ENCODE results near the gene P2RY6. TPM values are rescaled to one million over a fixed set of nuclear protein-coding genes. Genes with fewer than 3 reads are reported as not detected.

The P2RY6 gene
- total RNA-seq, 2 experiments from 2014 or later: not detected

- Mint-ChIP-seq H3K4me1 (ENCODE audit: low read depth) (peaks cover 2% of the 10 kb centered on the region), H3K27ac (no peak overlapping the region), H3K9me3 (no peaks in the 10 kb centered on the region), H3K4me3 (no peak overlapping the region), H3K36me3 (ENCODE audit: low read depth) (no peaks in the 10 kb centered on the region), H3K27me3 (peaks cover 7% of the 10 kb centered on the region)
- ChIA-PET CTCF (interaction anchor here (0.6 to 2.9 kb wide), 25 partner anchors 7 to 366 kb away, joined by 3 to 29 read pairs (median 4); partner anchors contain the start of gene ARHGEF17), POLR2A (interaction anchor here (0.5 kb wide), 1 partner anchor 12 kb away, joined by 3 read pairs; no protein-coding TSS in a partner anchor)
- intact Hi-C loops (cut with micrococcal nuclease): loop anchor here (5.0 to 10.0 kb wide), 2 partner anchors 42 to 111 kb away; no protein-coding TSS in a partner anchor
- TF ChIP-seq, protein P1, sequence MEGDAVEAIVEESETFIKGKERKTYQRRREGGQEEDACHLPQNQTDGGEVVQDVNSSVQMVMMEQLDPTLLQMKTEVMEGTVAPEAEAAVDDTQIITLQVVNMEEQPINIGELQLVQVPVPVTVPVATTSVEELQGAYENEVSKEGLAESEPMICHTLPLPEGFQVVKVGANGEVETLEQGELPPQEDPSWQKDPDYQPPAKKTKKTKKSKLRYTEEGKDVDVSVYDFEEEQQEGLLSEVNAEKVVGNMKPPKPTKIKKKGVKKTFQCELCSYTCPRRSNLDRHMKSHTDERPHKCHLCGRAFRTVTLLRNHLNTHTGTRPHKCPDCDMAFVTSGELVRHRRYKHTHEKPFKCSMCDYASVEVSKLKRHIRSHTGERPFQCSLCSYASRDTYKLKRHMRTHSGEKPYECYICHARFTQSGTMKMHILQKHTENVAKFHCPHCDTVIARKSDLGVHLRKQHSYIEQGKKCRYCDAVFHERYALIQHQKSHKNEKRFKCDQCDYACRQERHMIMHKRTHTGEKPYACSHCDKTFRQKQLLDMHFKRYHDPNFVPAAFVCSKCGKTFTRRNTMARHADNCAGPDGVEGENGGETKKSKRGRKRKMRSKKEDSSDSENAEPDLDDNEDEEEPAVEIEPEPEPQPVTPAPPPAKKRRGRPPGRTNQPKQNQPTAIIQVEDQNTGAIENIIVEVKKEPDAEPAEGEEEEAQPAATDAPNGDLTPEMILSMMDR (IDR thresholded peaks at IDR 0.05): peak; percentile 86
- ATAC-seq: peak; percentile 91
- DNase-seq: peak; percentile 88
These were observed 23.3 kb downstream of the P2RY6 start for GRCh38 chr11:73295241-73295995.

DNA sequence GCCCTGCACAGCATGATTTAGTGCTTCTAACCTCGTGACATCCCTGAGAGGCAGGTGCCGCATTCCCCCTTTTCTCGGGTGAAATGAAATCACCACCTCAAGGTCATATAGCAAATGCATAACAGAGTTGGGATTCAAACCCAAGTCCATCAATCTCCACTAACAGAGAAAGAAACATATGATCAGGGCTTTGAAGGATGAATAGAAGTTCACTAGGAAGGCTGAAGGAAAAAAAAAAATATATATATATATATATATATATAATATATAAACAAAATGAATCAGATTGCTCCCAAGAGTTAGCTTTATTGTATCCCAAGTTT is 23.8 kb downstream of the P2RY6 start:
- no peak overlapping the region for H3K4me3 Mint-ChIP-seq
- DNase-seq (no peak), ATAC-seq (no peak)
- H3K9me3 Mint-ChIP-seq: no peaks in the 10 kb centered on the region
- ChIA-PET POLR2A (no interaction called here), CTCF (interaction anchor here (1.5 to 2.9 kb wide), 3 partner anchors 39 to 128 kb away, joined by 3 to 29 read pairs (median 11); no protein-coding TSS in a partner anchor)
- TF ChIP-seq, protein P1 (IDR thresholded peaks at IDR 0.05): no peak
- no peaks in the 10 kb centered on the region for H3K36me3 Mint-ChIP-seq (ENCODE audit: low read depth)
- H3K27me3 Mint-ChIP-seq: peaks cover 7% of the 10 kb centered on the region
- intact Hi-C loops (cut with micrococcal nuclease): loop anchor here (5.0 to 10.0 kb wide), 2 partner anchors 41 to 111 kb away; no protein-coding TSS in a partner anchor
- H3K27ac Mint-ChIP-seq: no peak overlapping the region
- peaks cover 2% of the 10 kb centered on the region for H3K4me1 Mint-ChIP-seq (ENCODE audit: low read depth)

GRCh38 chr11:73296501-73297230 is 24.5 kb downstream of the P2RY6 start:
- peaks cover 7% of the 10 kb centered on the region for H3K27me3 Mint-ChIP-seq
- POLR2A ChIA-PET: no interaction called here
- no peak overlapping the region for H3K27ac Mint-ChIP-seq
- peaks cover 2% of the 10 kb centered on the region for H3K4me1 Mint-ChIP-seq (ENCODE audit: low read depth)
- CTCF ChIA-PET: interaction anchor here (1.8 to 6.9 kb wide), 5 partner anchors 8 to 54 kb away, joined by 5 to 44 read pairs (median 25); no protein-coding TSS in a partner anchor
- TF ChIP-seq, protein P1 (IDR thresholded peaks at IDR 0.05): no peak
- H3K9me3 Mint-ChIP-seq: no peaks in the 10 kb centered on the region
- no peak overlapping the region for H3K4me3 Mint-ChIP-seq
- intact Hi-C loops (cut with micrococcal nuclease): loop anchor here (5.0 to 10.0 kb wide), 2 partner anchors 41 to 112 kb away; no protein-coding TSS in a partner anchor
- no peak for DNase-seq
- no peaks in the 10 kb centered on the region for H3K36me3 Mint-ChIP-seq (ENCODE audit: low read depth)
- no peak for ATAC-seq

DNA sequence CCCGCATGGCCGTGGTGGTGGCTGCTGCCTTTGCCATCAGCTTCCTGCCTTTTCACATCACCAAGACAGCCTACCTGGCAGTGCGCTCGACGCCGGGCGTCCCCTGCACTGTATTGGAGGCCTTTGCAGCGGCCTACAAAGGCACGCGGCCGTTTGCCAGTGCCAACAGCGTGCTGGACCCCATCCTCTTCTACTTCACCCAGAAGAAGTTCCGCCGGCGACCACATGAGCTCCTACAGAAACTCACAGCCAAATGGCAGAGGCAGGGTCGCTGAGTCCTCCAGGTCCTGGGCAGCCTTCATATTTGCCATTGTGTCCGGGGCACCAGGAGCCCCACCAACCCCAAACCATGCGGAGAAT is 25.1 kb downstream of the P2RY6 start:
- Mint-ChIP-seq H3K27me3 (peaks cover 7% of the 10 kb centered on the region), H3K36me3 (ENCODE audit: low read depth) (no peaks in the 10 kb centered on the region), H3K4me3 (no peak overlapping the region), H3K4me1 (ENCODE audit: low read depth) (peaks cover 2% of the 10 kb centered on the region), H3K27ac (no peak overlapping the region), H3K9me3 (no peaks in the 10 kb centered on the region)
- ChIA-PET CTCF (interaction anchor here (1.8 to 6.9 kb wide), 5 partner anchors 8 to 54 kb away, joined by 5 to 44 read pairs (median 19); no protein-coding TSS in a partner anchor), POLR2A (no interaction called here)
- DNase-seq (no peak), ATAC-seq (no peak)
- TF ChIP-seq, protein P1 (IDR thresholded peaks at IDR 0.05): no peak
- intact Hi-C loops (cut with micrococcal nuclease): loop anchor here (5.0 to 10.0 kb wide), 2 partner anchors 40 to 112 kb away; no protein-coding TSS in a partner anchor
